HCT116 (cell line): ENCODE results near the gene TUBB4B. TPM values are rescaled to one million over a fixed set of nuclear protein-coding genes. Genes with fewer than 3 reads are reported as not detected.

ENCODE experiments used
- EZH2 ChIP-seq: fragments of 200-600 bp; sonication (generic); IDR thresholded peaks from 2 replicates; pipeline ENCODE4 v1.6.1; 2017; ENCODE audit warnings: antibody characterized with exemption, mixed run types
- JUND ChIP-seq: IDR thresholded peaks from 2 replicates; pipeline ENCODE4 v1.6.1; 2012
- total RNA-seq: library from RNA; stranded (reverse); gene quantifications from one replicate; pipeline ENCODE4 v1.2.1, GENCODE V29; 2021; ENCODE audit not compliant: unreplicated experiment
- TF ChIP-seq, protein P1 (sequence below): IDR thresholded peaks from 2 replicates; pipeline ENCODE4 v1.6.1; 2011; ENCODE audit warnings: mild to moderate bottlenecking, low read length, moderate library complexity; ENCODE audit not compliant: insufficient replicate concordance; ENCODE audit errors: extremely low read depth
- TF ChIP-seq, protein P2 (sequence below), 3 experiments: fragments of 200-600 bp in 1 of 3; sonication (generic) in 1 of 3; IDR thresholded peaks in 2 of 3; conservative IDR thresholded peaks in 1 of 3; 2 replicates each; pipeline ENCODE4 v1.5.1; 2012 to 2017; ENCODE audit warnings: low read depth in 2 of 3, low read length in 2 of 3, antibody characterized with exemption in 1 of 3, borderline replicate concordance in 1 of 3, control low read depth in 1 of 3, mild to moderate bottlenecking in 1 of 3, mixed read lengths in 1 of 3, mixed run types in 1 of 3, moderate library complexity in 1 of 3; ENCODE audit not compliant: insufficient read depth in 1 of 3
- TF ChIP-seq, protein P3 (sequence below): IDR thresholded peaks from 2 replicates; pipeline ENCODE4 v1.6.1; 2012

The TUBB4B gene
- total RNA-seq, 1 experiment from 2014 or later, result 502 TPM

DNA sequence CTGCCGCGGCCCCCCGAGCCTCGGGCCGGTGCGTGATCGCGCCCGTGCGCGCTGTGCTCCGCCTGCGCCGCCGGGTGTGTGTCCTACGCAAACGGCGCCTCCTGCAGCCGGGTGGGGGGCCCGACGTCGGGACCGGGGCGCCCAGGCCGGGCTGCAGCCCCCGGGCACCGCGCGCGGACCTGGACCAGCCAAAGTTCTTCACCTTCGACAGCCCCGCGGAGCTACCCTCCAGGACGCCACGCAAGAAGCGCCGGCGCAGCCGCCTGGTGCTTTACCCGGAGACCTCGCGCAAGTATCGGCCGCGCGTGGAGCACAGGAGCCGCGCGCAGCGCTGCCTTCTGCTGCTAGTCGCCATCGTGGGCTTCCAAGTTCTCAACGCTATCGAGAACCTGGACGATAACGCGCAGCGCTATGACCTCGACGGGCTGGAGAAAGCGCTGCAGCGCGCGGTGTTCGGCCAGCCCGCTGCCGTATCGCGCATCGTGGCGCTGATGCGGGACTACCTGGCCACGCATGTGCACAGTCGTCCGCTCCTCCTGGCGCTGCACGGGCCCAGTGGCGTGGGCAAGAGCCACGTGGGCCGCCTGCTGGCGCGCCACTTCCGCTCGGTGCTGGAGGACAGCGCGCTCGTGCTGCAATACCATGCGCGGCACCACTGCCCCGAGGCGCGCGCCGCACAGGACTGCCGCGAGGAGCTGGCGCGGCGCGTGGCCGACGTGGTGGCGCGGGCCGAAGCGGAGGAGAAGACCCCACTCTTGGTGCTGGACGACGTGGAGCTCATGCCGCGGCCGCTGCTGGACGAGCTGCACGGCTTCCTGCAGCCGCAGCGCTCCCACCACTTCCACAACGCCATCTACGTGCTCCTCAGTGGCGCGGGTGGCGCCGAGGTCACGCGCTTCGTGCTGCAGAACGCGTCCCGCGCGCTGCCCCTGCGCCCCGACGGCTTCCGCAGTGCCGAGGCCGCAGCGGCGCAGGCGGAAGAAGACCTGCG is 37.9 kb downstream of the TUBB4B start (continued):
- TF ChIP-seq, protein P1, sequence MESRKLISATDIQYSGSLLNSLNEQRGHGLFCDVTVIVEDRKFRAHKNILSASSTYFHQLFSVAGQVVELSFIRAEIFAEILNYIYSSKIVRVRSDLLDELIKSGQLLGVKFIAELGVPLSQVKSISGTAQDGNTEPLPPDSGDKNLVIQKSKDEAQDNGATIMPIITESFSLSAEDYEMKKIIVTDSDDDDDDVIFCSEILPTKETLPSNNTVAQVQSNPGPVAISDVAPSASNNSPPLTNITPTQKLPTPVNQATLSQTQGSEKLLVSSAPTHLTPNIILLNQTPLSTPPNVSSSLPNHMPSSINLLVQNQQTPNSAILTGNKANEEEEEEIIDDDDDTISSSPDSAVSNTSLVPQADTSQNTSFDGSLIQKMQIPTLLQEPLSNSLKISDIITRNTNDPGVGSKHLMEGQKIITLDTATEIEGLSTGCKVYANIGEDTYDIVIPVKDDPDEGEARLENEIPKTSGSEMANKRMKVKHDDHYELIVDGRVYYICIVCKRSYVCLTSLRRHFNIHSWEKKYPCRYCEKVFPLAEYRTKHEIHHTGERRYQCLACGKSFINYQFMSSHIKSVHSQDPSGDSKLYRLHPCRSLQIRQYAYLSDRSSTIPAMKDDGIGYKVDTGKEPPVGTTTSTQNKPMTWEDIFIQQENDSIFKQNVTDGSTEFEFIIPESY, result no peak
- TF ChIP-seq, protein P2, sequence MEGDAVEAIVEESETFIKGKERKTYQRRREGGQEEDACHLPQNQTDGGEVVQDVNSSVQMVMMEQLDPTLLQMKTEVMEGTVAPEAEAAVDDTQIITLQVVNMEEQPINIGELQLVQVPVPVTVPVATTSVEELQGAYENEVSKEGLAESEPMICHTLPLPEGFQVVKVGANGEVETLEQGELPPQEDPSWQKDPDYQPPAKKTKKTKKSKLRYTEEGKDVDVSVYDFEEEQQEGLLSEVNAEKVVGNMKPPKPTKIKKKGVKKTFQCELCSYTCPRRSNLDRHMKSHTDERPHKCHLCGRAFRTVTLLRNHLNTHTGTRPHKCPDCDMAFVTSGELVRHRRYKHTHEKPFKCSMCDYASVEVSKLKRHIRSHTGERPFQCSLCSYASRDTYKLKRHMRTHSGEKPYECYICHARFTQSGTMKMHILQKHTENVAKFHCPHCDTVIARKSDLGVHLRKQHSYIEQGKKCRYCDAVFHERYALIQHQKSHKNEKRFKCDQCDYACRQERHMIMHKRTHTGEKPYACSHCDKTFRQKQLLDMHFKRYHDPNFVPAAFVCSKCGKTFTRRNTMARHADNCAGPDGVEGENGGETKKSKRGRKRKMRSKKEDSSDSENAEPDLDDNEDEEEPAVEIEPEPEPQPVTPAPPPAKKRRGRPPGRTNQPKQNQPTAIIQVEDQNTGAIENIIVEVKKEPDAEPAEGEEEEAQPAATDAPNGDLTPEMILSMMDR (IDR thresholded peaks at IDR 0.05 in 2 of 3, conservative IDR thresholded peaks at IDR 0.05 in 1 of 3; ENCODE audit: borderline replicate concordance in 1 of 3, insufficient read depth in 1 of 3, low read depth in 2 of 3, low read length in 2 of 3), result no peak
- no peak for TF ChIP-seq JUND
- no peak for TF ChIP-seq EZH2
- TF ChIP-seq, protein P3, sequence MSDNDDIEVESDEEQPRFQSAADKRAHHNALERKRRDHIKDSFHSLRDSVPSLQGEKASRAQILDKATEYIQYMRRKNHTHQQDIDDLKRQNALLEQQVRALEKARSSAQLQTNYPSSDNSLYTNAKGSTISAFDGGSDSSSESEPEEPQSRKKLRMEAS, result no peak
